8988T (cell line): ENCODE measurements around the gene GATAD2A.
"Not testable (repeated sequence)": the region's sequence is repeated elsewhere in the genome, so short reads cannot be mapped to it uniquely, and the experiment has no call there.

Experiments used
- DNase-seq: peaks from one replicate; pipeline ENCODE4 v3.0.0; 2011

GATAD2A gene

DNA sequence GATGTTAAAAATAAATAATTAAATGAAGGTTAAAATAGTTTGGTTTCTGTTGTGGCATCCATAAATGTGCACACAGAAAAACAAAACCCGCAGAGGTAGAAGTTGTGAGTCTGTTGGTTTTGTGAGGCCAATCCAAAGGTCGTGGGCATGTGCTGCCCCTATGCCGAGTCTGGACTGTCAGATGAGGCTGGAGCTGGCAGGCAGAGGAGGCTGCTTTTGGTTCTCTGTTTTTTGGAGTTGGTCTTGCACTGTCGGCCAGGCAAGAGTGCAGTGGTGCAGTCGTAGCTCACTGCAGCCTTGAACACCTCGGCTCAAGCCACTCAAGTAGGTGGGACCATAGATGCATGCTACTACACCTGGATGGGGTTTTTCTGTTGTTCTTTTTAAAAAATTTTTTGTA, 66.2 kb downstream of the GATAD2A start:
- no peak for DNase-seq

DNA sequence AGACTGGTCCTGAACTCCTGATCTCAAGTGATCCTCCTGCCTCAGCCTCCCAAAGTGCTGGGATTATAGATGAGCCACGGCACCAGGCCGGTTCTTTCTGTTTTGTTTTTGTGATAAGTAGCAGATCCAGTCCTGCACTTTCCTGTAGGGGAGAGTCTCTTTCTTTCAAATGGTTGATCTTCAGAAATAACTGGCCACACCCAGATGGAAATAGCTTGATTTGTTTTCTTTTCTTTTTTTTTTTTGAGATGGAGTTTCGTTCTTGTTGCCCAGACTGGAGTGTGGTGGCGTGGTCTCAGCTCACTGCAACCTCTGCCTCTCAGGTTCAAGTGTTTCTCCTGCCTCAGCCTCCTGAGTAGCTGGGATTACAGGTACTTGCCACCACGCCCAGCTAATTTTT, 66.6 kb downstream of the GATAD2A start:
- not testable (repeated sequence) for DNase-seq

DNA sequence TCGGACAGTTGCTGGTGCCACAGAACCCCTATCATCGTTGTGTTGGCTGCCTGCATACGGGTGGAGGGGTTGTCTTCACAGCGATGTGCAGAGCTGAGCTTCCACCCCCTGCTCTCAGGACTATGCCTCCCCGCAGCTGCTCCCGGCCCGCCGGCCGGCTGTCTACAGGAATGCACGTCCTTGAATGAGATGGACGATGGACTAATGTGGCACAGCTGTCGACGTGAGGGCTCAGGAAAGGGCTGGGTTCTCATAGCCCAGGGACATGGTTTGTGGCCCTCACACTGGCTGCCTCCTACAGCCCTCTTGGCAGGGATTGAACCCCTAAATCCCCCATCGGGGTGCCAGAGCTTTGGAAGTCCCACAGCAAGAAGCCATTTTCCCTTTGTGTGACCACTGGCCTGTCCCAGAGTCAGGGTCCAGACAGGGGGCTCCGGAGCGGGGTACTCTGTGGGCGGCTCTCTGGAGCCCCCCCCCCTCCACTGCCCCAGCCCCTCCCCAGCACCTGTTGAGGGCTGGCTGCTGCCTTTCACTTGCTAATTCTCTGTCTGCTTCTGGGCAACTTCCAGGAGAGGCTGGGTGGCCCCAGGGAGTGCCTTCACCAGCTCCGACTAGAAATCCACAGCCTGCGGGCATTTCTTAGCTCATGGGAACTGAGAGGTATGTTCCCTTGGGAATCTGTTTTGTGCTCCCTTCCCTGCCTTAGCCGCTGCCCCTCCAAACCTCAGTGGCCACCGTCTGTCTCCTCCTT, 69.7 kb downstream of the GATAD2A start:
- no peak for DNase-seq

DNA sequence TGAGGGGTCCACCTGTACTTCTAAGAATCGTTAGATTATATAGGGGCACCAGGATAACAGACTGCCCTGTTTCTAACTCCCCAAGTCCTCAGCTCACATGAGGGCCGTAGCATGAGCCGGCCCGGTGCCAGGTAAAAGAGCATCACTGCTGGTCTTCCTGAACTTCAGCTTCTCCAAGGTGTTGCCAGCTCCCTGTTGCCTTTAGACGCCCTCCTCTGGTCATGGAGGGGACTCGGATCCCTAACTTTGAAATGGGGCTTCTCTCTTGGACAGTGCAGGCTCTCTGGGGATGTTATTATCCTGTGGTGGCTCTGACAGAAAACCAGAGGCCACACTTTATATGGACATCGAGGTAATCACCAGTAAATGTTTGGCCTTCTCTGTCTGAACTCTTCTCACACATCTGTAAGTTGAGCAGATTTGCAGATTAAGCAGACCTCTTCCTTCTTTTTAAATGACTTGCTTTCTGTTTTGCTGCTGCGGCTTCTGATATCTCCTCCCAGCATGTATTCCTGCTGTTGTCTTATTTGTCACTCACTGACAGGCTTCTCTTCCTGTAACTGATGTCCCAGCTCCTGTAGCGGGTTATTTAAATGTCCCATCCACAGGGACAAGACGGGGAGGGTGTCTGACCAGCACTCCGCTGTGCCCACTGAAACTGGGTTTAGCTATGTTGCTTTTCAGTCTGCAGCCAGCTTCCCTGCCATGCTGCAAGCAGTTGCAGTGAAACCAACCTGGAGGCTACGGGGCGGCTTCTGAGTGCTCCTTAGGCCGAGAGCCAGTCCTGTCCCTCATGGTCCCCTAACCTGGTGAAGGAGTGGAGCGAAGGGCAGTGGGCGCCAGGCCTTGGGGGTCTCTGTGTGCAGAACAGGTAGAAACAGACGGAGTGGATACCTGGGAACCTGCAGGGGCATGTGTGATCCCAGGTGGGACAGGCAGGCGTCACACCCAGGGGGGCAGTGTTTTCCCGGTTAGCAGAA, 70.7 kb downstream of the GATAD2A start:
- no peak for DNase-seq

DNA sequence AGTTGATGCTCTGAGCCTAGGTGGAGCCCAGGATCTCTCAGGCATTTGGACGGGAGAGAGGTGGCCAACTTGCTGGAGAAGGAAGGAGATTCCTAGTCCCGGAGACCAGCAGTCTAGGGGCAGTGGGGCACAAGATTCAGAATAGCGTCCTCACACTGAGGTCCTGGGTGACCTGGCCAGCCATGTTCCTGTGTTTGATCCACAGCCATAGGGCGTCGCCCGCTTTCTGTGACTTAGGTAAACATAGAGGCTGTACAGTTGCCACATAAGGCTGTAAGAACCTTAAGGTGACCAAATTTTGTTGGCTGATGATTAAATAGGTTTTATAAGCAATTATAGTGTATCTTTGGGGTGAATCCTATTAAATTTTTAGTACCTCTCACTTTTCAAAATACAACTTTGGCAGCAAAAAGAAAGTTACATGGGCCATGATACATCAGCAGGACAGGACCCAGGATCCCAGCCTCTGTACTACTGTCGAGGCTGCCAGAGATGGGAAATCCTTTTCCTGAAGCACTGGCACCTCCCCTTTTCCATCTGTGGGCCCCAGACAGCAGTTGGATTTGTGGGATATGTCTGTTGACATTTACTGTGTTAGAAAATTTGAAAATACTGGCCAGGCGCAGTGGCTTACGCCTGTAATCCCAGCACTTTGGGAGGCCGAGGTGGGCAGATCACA, 72.4 kb downstream of the GATAD2A start:
- no peak for DNase-seq

DNA sequence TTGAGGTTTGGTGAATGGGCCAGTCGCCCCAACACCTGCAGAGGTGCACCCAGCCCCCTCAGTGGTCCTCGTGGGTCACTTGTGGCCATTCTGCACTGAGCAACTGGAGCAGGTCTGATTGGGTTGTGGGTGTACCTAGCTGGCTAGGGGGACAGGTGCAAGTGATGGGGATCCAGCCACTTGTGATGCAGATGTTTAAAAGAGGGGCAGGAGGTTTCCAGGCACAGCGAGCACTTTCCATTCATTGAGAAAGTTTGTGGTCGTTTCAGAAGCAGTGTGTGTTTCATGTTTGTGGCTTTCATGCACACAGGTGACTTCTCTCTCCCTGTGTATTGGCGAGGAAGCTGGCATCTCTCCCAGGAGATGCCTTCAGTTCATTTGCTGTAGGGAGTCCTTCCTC, 75.2 kb downstream of the GATAD2A start:
- no peak for DNase-seq

DNA sequence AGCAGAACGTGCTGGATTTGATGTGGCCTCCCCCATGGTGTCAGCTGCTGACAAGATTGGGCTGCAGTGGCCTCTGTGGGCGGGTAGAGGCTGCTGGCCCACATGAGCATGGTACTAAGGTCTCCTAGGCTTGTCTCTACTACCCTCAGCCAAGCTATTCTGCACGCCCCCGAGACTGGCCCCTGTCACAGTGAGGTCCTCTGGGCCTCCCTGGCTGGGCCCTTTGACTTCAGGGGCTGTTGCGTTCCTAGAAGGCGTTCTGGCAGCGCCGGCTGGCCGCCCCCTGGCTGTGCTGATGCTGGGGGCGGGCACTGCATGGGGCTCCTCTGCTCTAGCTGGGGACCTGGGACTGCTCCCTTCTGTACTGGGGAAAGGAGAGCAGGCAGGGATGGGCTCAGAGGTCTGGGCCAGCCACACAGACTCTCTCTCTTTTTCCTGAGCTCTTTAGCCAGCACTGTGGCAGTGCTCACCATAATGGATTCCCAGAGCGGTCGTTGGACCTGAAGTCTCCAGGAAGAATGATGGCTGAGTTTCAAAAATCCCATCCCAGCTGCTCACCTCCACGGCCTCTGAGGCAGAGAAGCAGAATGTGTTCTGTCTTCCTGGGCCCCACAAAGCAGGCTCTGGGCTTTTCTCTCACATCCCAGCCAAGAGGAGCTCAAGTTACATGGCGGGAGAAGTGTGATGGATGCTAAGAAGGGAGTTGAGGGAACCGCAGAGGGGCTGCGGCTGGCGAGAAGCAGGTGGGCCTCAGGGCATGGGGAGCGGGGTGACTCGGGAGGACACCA, 77.5 kb downstream of the GATAD2A start:
- DNase-seq: no peak

DNA sequence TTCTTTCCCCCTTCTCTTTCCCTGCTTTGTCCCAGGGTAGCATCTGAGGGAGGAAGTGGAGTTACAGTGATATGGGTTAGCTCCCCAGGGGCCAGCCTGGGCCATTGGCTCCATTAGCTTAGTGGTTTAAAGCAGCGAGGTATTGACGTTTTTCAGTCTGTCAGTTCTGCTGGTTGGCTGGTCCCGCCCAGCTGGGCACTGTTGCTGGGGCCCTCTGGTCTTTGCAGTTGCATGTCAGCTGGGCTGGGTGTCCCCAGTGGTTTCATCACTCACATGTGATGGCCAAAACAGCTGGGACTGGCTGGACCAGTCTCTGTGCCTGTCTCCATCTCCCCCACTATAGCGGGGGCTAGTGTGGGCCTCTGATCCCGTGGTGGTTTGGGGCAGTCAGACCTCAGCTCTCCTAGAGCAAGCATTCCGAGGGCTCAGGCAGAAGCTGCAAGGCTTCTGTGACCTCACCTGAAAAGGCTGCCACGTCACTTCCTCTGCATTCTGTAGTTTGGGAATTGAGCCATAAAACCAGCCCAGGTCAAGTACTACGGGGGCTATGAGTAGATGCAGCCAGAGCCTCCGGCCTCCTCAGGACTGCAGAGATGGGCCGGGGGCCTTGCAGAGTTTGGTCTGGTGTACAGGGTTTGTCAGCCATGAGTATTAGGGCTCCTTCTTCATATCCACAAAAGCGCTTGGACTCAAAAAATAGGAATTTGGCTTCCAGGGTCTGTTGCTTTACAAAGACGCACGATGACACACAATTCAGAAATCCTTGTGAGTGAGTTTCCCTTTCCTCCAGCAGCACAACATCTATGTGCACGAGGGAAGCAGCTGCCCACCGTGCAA, 79.9 kb downstream of the GATAD2A start:
- no peak for DNase-seq

DNA sequence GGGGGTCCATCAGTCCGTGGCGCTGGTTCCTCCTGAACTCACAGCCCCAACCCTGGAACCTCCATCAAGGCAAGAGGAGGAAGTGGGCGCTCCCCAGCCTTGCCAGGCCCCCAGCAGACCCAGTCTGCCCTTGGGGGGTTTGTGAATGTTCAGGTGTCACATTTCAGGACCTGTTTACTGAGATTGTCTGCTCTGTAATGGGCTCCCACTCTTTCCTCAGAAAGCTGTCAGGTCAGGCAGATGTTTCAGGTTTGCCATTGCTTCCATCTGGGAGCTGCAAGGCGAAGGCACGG, 80.5 kb downstream of the GATAD2A start:
- DNase-seq: no peak

DNA sequence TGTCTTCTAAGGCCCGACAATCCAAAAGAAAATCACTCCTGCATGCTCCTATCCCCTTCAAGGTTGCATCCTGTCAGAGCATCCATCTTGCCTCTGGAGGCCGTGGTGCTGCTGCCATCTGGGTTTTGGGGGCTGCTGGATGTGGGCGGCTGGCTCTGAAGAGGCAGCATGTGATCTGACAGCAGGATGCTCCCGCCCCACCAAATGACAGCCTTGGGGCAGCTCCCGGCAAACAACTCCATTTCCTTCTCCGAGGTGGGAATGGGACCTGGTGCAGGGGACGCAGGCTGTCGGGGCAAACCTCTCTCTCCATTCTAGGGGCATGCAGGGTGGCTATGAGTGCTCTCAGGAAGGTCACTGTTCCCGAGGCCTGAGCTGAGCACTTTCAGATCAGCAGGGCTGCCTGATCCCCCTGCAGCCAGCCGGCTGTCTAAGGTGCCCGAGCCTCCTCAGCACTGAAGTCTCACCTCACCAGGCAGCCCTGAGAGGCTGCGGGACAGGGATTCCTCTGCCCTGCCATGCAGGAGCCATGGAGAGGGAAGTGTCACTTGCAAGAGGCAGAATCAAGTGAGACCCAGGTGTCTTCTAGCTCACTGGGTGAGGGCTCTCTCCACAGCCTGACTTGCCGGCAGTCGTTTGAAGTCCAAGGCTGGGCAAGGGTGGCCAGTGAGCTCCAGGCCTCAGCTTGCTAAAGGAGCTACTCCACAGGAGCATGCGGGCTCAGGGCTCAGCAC, 81.0 kb downstream of the GATAD2A start:
- DNase-seq: no peak

DNA sequence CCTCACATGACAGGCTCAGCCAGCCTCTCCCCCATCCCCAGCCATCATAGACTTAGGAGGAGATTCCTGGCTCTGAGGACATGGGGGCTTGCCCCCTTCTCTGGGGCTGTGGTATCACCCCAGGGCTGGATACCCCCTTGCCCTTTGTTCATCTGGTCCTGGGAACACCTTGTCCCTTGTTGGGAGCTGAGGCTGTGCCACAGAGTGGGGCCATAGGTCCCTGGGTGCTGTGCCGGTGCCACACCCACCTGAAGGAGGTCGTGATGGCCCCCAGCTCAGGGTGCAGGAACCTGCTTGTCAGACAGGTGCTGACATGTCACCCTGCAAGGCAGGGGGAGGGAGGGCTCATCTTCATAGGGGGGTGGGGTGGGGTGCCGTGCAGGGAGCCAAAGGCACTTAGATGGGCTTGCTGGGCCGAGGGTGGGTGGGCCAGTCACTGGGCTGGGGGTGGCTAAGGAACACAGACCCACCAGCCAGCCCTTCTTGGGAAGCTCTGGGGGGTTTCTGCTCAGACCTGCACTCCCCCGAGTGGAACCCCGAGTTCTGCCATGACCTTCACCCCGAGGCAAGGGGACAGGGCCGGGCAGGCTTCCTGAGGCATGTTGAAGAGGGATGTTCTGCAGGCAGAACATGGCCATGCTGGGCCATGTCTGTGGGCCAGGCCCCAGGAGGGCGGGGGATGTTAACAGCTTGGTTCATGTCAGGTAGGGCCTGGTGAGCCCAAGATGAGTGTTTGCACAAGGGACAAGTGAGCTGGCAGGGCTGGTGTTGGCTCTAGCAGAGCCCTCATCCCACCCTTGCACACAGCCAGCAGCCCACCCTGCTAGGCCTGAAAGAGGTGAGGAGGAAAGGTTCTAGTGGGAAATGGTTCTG, 81.8 kb downstream of the GATAD2A start:
- DNase-seq: no peak

DNA sequence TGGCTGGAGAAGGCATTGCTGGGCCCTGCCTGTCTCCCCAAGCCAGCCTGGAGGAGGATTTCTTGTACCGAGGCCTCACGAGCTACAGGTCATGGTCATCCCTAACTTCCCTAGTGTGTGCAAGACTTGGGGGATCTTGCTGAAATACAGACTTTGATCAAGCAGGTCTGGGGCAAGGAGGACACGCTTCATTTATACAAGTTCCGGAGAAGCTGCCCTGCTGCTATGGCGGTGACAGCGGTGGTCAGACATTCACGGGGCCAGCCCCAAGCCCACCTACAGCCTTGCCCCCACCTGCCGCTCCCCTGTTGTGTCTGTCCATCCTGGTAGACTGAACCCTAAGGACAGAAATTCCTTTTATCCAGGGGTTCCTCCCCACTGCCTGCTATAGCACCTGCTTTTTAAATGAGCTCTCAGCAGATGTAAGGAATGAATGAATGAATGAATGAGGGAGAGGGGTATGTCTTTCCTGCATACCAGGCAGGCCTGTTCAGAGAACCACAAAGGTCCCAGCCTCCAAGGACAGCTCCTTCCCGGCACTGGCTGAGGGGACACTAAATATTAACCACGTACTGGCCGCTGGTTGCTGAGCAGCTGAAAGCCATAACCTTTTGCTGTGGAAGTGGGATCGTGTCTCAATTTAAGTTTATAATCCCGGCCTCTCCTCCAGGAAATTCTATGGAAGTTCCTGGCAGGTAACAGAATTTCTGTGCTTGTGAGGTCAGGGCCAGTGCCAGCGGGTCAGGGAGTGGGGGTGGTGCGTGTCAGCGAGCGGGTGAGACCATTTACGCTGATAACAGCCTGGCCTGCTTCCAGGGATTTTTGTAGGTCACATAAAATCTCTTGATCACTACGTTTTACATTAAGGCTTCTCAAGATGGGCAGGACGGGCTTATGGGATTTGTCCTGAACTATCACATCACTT, 82.7 kb downstream of the GATAD2A start:
- no peak for DNase-seq

DNA sequence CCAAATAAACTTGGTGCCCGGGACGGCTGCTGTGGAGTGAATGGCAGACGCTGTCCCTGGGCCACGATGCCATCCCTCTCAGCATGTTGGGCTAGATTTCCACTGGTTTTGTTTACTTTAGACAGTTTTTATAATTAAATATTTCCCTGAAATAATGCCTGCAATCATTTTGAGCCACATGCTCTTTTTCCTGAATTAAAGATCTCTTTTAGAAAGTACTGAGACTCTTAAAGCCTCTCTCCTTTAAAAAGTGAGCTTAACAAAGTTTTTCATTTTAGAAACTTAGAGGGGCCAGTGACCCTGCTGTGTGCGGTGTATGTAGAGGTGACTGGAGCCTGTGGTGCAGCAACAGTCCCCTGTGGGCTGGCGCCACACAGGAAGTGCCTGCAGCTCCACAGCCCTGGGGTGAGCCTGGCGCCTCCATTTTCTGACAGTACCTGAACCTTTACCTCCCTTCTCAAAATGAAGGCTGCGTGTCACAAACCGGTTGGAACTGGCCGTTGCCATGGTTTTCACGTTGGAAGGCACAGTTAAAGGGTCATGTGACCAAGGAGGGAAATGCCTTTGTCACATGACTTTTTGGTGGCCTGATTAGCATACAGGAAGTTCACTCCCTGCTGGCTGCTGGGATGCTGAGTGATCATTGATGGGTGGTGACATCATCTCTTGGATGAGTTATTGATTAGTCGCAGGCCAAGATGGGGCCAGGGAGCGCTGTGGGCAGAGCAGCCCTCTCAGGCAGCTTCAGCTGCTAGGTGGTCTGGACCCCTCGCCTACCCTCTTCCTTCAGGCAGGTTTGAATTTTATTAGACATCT, 83.6 kb downstream of the GATAD2A start:
- peak; percentile 63 for DNase-seq

DNA sequence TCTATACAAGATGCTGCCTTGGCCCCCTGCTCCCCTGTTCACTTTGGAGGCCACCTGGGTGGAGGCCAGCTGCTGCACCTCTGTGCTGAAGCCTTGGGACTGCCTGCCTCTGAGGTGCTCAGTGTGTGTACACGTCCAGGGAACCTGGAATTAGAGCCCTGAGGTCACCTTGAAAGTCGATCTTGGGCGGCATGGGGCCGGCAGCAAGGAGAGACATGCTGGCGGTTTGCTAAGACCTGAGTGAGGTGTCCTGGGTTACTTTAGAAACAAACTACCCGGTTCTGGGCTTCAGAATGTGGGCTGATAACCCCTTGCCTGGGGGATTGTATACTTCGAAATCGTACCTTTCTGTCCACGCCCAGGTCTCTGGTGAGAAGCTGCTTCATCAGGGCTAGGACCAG, 84.3 kb downstream of the GATAD2A start:
- no peak for DNase-seq

DNA sequence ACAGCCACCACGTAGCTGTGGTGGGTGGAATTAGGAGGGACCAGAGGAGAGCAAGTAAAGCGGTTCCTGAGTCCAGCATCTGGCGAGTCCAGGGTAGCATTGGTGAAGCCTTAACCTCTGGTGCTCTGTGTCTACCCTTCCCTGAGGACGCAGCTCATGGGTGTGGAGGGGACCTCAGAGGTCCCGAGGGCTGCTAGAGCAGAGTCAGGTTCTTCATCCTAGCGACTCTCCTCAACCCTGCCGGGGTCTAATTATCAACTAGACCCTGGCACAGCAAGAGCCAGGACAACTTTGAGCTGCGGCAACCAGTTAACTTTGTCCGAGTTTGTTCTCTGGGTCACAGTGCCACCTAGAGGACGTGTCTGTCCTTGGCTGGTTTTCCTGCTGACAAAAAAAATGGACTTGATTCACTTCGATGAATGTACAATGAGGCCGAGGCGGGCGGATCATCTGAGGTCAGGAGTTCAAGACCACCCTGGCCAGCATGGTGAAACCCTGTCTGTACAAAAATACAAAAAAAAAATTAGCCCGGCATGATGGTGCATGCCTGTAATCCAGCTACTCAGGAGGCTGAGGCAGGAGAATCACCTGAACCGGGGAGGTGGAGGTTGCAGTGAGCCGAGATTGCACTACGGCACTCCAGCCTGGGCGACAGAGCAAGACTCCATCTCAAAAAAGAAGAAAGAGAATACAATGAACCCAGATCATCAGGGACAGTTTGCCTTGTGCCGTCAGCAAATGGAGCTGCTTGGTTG, 84.9 kb downstream of the GATAD2A start:
- peak; percentile 73 for DNase-seq

DNA sequence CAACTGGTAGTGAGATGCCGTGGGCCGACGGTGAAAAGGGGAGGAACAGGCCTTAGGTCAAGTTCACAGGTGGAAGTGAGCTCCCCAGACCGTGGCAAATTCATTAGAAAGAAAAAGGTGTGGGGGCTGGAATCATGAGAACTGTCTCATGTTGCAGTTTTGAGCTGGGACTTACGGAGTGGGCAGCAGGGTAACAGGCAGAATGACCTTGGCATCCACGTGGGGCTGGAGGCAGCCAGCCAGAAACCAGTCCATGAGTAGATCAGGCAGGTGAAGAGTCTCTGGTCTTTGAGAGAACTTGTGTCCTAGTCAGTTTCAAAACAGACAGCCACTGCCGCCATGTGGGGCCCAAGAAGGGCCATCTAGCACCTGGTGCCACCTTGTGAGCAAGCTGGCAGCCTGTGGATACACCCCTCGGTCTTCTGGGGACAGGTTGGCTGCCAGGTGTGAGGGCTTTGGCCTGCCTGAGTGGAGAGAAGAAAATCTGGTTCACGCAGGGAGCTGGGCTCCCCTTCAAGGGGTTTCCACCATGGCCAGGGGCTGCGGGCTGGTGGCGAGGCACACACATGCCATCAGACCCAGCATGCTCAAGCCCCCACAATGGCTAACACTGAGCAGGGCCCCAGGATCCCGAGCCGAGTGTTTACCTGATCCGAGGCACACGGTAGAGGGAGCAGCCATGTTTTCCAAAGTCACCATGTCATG, 86.0 kb downstream of the GATAD2A start:
- no peak for DNase-seq
